KMS-11 (cell line): Measurements from ENCODE around the gene SGCB.

ENCODE experiments used
- H2AFZ ChIP-seq: fragments of 200-600 bp; sonication (generic); 2 replicates; pipeline ENCODE4 v1.6.1; 2016; ENCODE audit warnings: antibody characterized with exemption, mixed run types, low read depth
- H3K27ac ChIP-seq: fragments of 200-600 bp; sonication (generic); 2 replicates; pipeline ENCODE4 v1.6.1; 2016; ENCODE audit warnings: mild to moderate bottlenecking, mixed run types
- H3K27me3 ChIP-seq: fragments of 200-600 bp; sonication (generic); 2 replicates; pipeline ENCODE4 v1.6.1; 2017; ENCODE audit warnings: mild to moderate bottlenecking, low read depth, mixed run types, moderate library complexity; ENCODE audit not compliant: insufficient read depth
- H3K36me3 ChIP-seq: fragments of 200-600 bp; sonication (generic); 2 replicates; pipeline ENCODE4 v1.6.1; 2017; ENCODE audit warnings: mild to moderate bottlenecking, mixed run types; ENCODE audit not compliant: insufficient read depth
- H3K4me1 ChIP-seq: fragments of 200-600 bp; sonication (generic); 2 replicates; pipeline ENCODE4 v1.6.1; 2016; ENCODE audit warnings: mild to moderate bottlenecking, low read depth, mixed run types; ENCODE audit not compliant: poor library complexity, severe bottlenecking
- H3K4me2 ChIP-seq: fragments of 200-600 bp; sonication (generic); 2 replicates; pipeline ENCODE4 v1.7.0; 2016; ENCODE audit warnings: mild to moderate bottlenecking, mixed run types
- H3K4me3 ChIP-seq: fragments of 200-600 bp; sonication (generic); IDR thresholded peaks from 2 replicates; pipeline ENCODE4 v1.6.1; 2017; ENCODE audit warnings: low read depth, low read length, mixed read lengths; ENCODE audit not compliant: insufficient read depth
- H3K79me2 ChIP-seq: fragments of 200-600 bp; sonication (generic); 2 replicates; pipeline ENCODE4 v1.6.1; 2016; ENCODE audit warnings: low read depth, mixed run types; ENCODE audit not compliant: insufficient read depth
- H3K9ac ChIP-seq: fragments of 200-600 bp; sonication (generic); 2 replicates; pipeline ENCODE4 v1.6.1; 2016; ENCODE audit warnings: mild to moderate bottlenecking, mixed run types
- H4K20me1 ChIP-seq: fragments of 200-600 bp; sonication (generic); 2 replicates; pipeline ENCODE4 v1.6.1; 2016; ENCODE audit warnings: mild to moderate bottlenecking, mixed run types; ENCODE audit not compliant: insufficient read depth
- TF ChIP-seq, protein P1 (sequence below): fragments of 200-600 bp; sonication (generic); conservative IDR thresholded peaks from 2 replicates; pipeline ENCODE4 v1.6.1; 2017; ENCODE audit warnings: low read depth, mild to moderate bottlenecking, antibody characterized with exemption, low read length, moderate library complexity, mixed read lengths

Gene SGCB

DNA sequence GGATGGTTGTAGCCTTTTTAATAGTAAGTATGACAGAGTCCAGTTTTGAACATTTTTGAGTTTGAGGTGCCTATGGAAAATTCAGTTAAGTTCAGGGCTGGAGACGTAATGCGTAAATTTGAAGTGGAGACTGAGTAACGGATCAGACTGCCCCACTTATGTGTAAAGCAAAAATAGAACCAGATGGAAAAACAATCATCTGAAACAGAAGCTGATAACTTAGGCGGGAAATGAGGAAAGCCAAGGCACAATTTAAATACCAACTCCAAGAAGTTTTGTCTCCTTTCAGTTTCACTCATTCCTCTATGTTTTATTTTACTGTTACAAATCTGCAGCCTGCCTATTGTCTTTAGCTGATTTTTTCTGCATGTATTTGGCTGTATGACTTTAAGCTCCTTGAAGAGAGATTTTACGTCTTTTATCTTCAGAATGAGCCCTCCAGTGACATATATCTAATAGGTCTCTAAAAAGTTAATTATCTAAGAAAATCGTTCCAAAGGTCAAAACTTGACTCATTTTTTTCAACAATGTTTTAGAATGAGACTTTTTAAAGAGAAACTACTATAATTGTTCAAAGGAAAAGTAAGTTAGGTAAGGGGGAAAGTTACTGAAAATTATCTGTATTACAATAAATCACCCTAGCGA, 1.1 kb downstream of the SGCB start:
- Histone ChIP-seq H3K27ac (no peak overlapping the region), H2AFZ (peak overlapping the region; percentile 97), H3K4me2 (peak overlapping the region; percentile 100), H3K4me1 (peaks cover 15% of the 10 kb centered on the region), H3K79me2 (peaks cover 21% of the 10 kb centered on the region), H3K27me3 (no peaks in the 10 kb centered on the region), H3K36me3 (peaks cover 2% of the 10 kb centered on the region; the same call in 1 of the 2 replicates), H4K20me1 (no peaks in the 10 kb centered on the region), H3K9ac (peak overlapping the region; percentile 65; the same call in 1 of the 2 replicates), H3K4me3 (peak overlapping the region; percentile 75)
- TF ChIP-seq, protein P1, sequence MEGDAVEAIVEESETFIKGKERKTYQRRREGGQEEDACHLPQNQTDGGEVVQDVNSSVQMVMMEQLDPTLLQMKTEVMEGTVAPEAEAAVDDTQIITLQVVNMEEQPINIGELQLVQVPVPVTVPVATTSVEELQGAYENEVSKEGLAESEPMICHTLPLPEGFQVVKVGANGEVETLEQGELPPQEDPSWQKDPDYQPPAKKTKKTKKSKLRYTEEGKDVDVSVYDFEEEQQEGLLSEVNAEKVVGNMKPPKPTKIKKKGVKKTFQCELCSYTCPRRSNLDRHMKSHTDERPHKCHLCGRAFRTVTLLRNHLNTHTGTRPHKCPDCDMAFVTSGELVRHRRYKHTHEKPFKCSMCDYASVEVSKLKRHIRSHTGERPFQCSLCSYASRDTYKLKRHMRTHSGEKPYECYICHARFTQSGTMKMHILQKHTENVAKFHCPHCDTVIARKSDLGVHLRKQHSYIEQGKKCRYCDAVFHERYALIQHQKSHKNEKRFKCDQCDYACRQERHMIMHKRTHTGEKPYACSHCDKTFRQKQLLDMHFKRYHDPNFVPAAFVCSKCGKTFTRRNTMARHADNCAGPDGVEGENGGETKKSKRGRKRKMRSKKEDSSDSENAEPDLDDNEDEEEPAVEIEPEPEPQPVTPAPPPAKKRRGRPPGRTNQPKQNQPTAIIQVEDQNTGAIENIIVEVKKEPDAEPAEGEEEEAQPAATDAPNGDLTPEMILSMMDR: no peak

DNA sequence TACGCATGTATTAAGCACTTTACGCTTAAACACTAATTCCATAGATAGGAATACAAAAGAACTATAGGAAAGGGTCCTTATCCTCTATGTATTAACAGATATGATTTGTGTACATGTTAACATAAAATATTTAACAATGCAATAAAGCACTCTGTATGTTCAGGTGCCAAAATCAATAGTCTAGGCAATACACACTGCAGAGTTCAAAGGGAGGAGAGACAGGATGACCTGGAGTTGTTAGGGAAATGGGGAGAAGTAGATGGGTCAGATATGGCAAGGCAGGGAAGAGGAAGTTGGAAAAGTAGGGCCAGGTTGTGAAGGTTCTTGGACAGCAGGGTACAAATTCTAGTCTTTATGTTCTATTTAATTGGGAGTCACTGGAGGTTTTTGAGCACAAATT, 2.9 kb downstream of the SGCB start:
- Histone ChIP-seq H2AFZ (no peak overlapping the region), H3K9ac (no peak overlapping the region), H3K27ac (no peak overlapping the region), H3K4me2 (no peak overlapping the region), H3K79me2 (peaks cover 21% of the 10 kb centered on the region), H4K20me1 (no peaks in the 10 kb centered on the region), H3K4me1 (peaks cover 15% of the 10 kb centered on the region), H3K27me3 (no peaks in the 10 kb centered on the region), H3K4me3 (no peak overlapping the region), H3K36me3 (peaks cover 2% of the 10 kb centered on the region; the same call in 1 of the 2 replicates)
- TF ChIP-seq, protein P1: no peak

DNA sequence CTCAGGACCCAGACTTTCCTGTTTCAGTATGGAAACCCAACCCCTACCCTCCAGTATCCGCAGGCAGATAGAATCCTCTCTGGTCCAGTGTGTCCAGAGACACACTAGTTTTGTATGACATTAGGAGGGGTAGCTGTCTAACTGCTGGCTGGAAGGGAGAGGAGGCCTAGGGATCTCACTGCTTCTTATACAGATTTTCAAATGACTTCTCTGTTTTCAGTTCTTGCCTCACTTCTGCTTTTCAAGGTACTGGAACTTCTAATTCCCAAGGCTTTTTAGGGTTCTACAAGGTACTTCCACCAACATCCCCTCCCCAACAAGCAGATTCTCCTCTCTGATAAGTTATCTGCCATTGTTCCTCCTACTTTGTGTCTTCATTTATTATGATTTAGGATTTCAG, 6.1 kb downstream of the SGCB start:
- Histone ChIP-seq H2AFZ (no peak overlapping the region), H3K4me2 (no peak overlapping the region), H3K4me3 (no peak overlapping the region), H3K4me1 (peaks cover 9% of the 10 kb centered on the region), H3K27me3 (no peaks in the 10 kb centered on the region), H3K36me3 (peaks cover 8% of the 10 kb centered on the region), H4K20me1 (no peaks in the 10 kb centered on the region), H3K79me2 (peaks cover 14% of the 10 kb centered on the region), H3K9ac (no peak overlapping the region), H3K27ac (no peak overlapping the region)
- TF ChIP-seq, protein P1: no peak

DNA sequence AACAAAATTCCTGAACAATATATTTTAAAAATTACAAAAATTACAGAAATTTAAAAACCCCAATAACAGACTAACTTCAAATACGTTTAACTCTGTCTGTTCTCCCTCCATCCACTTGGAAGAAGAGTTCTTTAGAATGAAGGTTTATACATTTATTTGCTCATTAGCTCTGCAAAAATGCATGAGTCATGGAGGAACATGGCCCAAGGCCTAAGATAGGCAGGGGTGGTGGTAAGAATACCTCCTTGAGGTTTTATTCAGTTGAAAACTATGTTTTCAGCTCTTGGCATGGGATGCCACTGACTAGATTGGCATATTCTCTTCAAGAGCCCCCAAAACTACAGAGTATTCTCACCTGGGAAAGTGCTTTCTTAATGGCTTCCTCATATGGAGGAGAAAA, 9.1 kb downstream of the SGCB start:
- Histone ChIP-seq H3K4me2 (no peak overlapping the region), H3K9ac (no peak overlapping the region), H3K36me3 (peaks cover 8% of the 10 kb centered on the region), H3K79me2 (no peaks in the 10 kb centered on the region), H2AFZ (no peak overlapping the region), H3K27me3 (no peaks in the 10 kb centered on the region), H3K27ac (no peak overlapping the region), H3K4me1 (no peaks in the 10 kb centered on the region), H4K20me1 (no peaks in the 10 kb centered on the region), H3K4me3 (no peak overlapping the region)
- TF ChIP-seq, protein P1: no peak
